H1 (cell line): ENCODE data around the gene WAC. TPM values are rescaled to one million over a fixed set of nuclear protein-coding genes. Genes with fewer than 3 reads are reported as not detected.

Experiments
- CTCF ChIA-PET: fragments of 300-600 bp; sonication (Branson Sonifier 250); formaldehyde crosslinking; loops from one replicate; lab custom pipeline; 2021; ENCODE audit not compliant: partially characterized antibody; lab: Charles Lee
- POLR2A ChIA-PET: fragments of 300-600 bp; sonication (Branson Sonifier 250); formaldehyde crosslinking; loops from one replicate; lab custom pipeline; 2021; ENCODE audit warnings: inconsistent platforms; ENCODE audit not compliant: partially characterized antibody; lab: Charles Lee
- DNase-seq, 2 experiments: peaks; one replicate each; pipeline versions ENCODE4 v3.0.0 to v3.0.0-alpha.2; 2010 to 2022; ENCODE audit warnings: low spot score in 2 of 2, low read depth in 1 of 2, mixed read lengths in 1 of 2
- FAIRE-seq: peaks from 2 replicates; lab custom pipeline; 2011; peaks lifted over from hg19 to GRCh38; lab: Jason Lieb, UNC
- H2AFZ ChIP-seq: 2 replicates; pipeline ENCODE4 v1.8.1; 2012; ENCODE audit warnings: low read length, inconsistent platforms
- H2AK5ac ChIP-seq: 2 replicates; pipeline ENCODE4 v1.6.1; 2013; ENCODE audit warnings: low read depth, low read length
- H2BK120ac ChIP-seq: replicated peaks from 2 replicates; pipeline ENCODE3; 2013; ENCODE audit warnings: low read depth, low read length, inconsistent platforms
- H2BK12ac ChIP-seq: 2 replicates; pipeline ENCODE4 v1.6.1; 2013; ENCODE audit warnings: low read depth, low read length
- H2BK15ac ChIP-seq: 2 replicates; pipeline ENCODE4 v1.6.1; 2013; ENCODE audit warnings: low read length
- H2BK20ac ChIP-seq: 2 replicates; pipeline ENCODE4 v1.6.1; 2013; ENCODE audit warnings: low read length
- H2BK5ac ChIP-seq: 2 replicates; pipeline ENCODE4 v1.6.1; 2013; ENCODE audit warnings: low read depth, low read length
- H3K14ac ChIP-seq: 2 replicates; pipeline ENCODE4 v1.6.1; 2013; ENCODE audit warnings: inconsistent platforms; ENCODE audit not compliant: insufficient read length
- H3K18ac ChIP-seq: 2 replicates; pipeline ENCODE4 v1.6.1; 2013; ENCODE audit warnings: low read length; ENCODE audit errors: extremely low read depth
- H3K23ac ChIP-seq: 2 replicates; pipeline ENCODE4 v1.6.1; 2013; ENCODE audit warnings: inconsistent platforms; ENCODE audit not compliant: insufficient read length
- H3K23me2 ChIP-seq: 2 replicates; pipeline ENCODE4 v1.6.1; 2013; ENCODE audit warnings: low read depth, low read length
- H3K27ac ChIP-seq: 2 replicates; pipeline ENCODE4 v1.6.1; 2011; ENCODE audit warnings: low read depth, low read length, inconsistent platforms
- H3K27me3 ChIP-seq, 4 experiments: replicated peaks in 1 of 4; 1 replicate in 1 of 4; 2 replicates in 3 of 4; pipeline versions ENCODE4 v1.6.1 to v1.8.1; 2011 to 2013; ENCODE audit warnings: low read length in 3 of 4, mild to moderate bottlenecking in 3 of 4, inconsistent platforms in 2 of 4, mixed read lengths in 2 of 4, moderate library complexity in 1 of 4; ENCODE audit not compliant: control insufficient read depth in 3 of 4, insufficient read depth in 3 of 4; ENCODE audit errors: extremely low read depth in 1 of 4
- H3K36me3 ChIP-seq, 4 experiments: 2 replicates each; pipeline versions ENCODE4 v1.6.1 to v1.8.1; 2011 to 2013; ENCODE audit warnings: mild to moderate bottlenecking in 4 of 4, low read length in 3 of 4, moderate library complexity in 2 of 4, control low read depth in 1 of 4, inconsistent platforms in 1 of 4; ENCODE audit not compliant: insufficient read depth in 4 of 4, control insufficient read depth in 2 of 4
- H3K4ac ChIP-seq: replicated peaks from 2 replicates; pipeline ENCODE3; 2013; ENCODE audit warnings: low read length, low read depth, mixed read lengths, inconsistent platforms; ENCODE audit not compliant: insufficient read length
- H3K4me1 ChIP-seq, 4 experiments: replicated peaks in 1 of 4; 1 replicate in 1 of 4; 2 replicates in 3 of 4; pipeline versions ENCODE4 v1.6.1 to v1.8.1; 2011 to 2013; ENCODE audit warnings: low read length in 3 of 4, inconsistent platforms in 2 of 4, mixed read lengths in 1 of 4; ENCODE audit not compliant: insufficient read depth in 4 of 4, control insufficient read depth in 3 of 4
- H3K4me2 ChIP-seq, 2 experiments: 2 replicates each; pipeline versions ENCODE4 v1.6.1 to v1.8.1; 2011 to 2013; ENCODE audit warnings: low read depth in 2 of 2, low read length in 2 of 2, control low read depth in 1 of 2, inconsistent platforms in 1 of 2, mild to moderate bottlenecking in 1 of 2; ENCODE audit not compliant: insufficient read depth in 1 of 2
- H3K4me3 ChIP-seq, 4 experiments: fragments of 200-600, 300-600 bp in 1 of 4; sonication (generic), shearing (Covaris generic), sonication (Bioruptor Twin) in 1 of 4; 2 replicates each; pipeline versions ENCODE4 v1.5.1 to v1.8.1; 2011 to 2016; ENCODE audit warnings: low read length in 4 of 4, low read depth in 3 of 4, control low read depth in 2 of 4, inconsistent platforms in 2 of 4, mild to moderate bottlenecking in 2 of 4, mixed read lengths in 1 of 4, moderate library complexity in 1 of 4; ENCODE audit not compliant: insufficient read depth in 2 of 4; ENCODE audit errors: extremely low read depth in 1 of 4
- H3K56ac ChIP-seq: replicated peaks from 2 replicates; pipeline ENCODE3; 2013; ENCODE audit warnings: low read depth, mild to moderate bottlenecking, mixed read lengths, low read length, inconsistent platforms; ENCODE audit not compliant: insufficient read length
- H3K79me1 ChIP-seq: 2 replicates; pipeline ENCODE4 v1.6.1; 2013; ENCODE audit warnings: low read depth, low read length, control low read depth
- H3K79me2 ChIP-seq, 2 experiments: 2 replicates each; pipeline versions ENCODE4 v1.6.1 to v1.8.1; 2012 to 2013; ENCODE audit warnings: low read length in 2 of 2, mild to moderate bottlenecking in 2 of 2, inconsistent platforms in 1 of 2; ENCODE audit not compliant: insufficient read depth in 2 of 2, control insufficient read depth in 1 of 2
- H3K9ac ChIP-seq, 4 experiments: replicated peaks in 1 of 4; 1 replicate in 1 of 4; 2 replicates in 3 of 4; pipeline versions ENCODE4 v1.6.1 to v1.8.1; 2011 to 2013; ENCODE audit warnings: low read depth in 3 of 4, low read length in 3 of 4, control low read depth in 2 of 4, mild to moderate bottlenecking in 2 of 4, moderate library complexity in 2 of 4, inconsistent platforms in 1 of 4; ENCODE audit errors: extremely low read depth in 1 of 4
- H3K9me3 ChIP-seq, 2 experiments: 2 replicates each; pipeline versions ENCODE4 v1.6.1 to v1.8.1; 2012 to 2013; ENCODE audit warnings: mild to moderate bottlenecking in 2 of 2, moderate library complexity in 2 of 2, control low read depth in 1 of 2, inconsistent platforms in 1 of 2, low read depth in 1 of 2, low read length in 1 of 2, mixed read lengths in 1 of 2; ENCODE audit not compliant: insufficient read depth in 2 of 2
- H4K20me1 ChIP-seq, 2 experiments: replicated peaks in 1 of 2; 2 replicates each; pipeline versions ENCODE3 to v1.8.1; 2011 to 2013; ENCODE audit warnings: inconsistent platforms in 2 of 2, low read length in 2 of 2, mild to moderate bottlenecking in 1 of 2; ENCODE audit not compliant: insufficient read depth in 2 of 2, control insufficient read depth in 1 of 2
- H4K5ac ChIP-seq: 2 replicates; pipeline ENCODE4 v1.6.1; 2013; ENCODE audit warnings: low read length, low read depth, mixed read lengths, inconsistent platforms; ENCODE audit not compliant: insufficient read length
- H4K8ac ChIP-seq: 2 replicates; pipeline ENCODE4 v1.8.0; 2013; ENCODE audit warnings: mild to moderate bottlenecking, moderate library complexity, low read length, inconsistent platforms; ENCODE audit not compliant: insufficient read depth; ENCODE audit errors: extremely low read depth
- H4K91ac ChIP-seq: replicated peaks from 2 replicates; pipeline ENCODE3; 2013; ENCODE audit warnings: low read length, mixed read lengths, inconsistent platforms; ENCODE audit not compliant: insufficient read length
- BRCA1 ChIP-seq: IDR thresholded peaks from 2 replicates; pipeline ENCODE4 v1.6.1; 2012; ENCODE audit warnings: low read depth, low read length, improper control_type of control experiment
- CBX5 ChIP-seq: fragments of 300-800, 300-1000 bp; sonication (generic); IDR thresholded peaks from 2 replicates; pipeline ENCODE4 v1.7.1; 2016; ENCODE audit warnings: antibody characterized with exemption, low read length, low read depth
- EP300 ChIP-seq, 2 experiments: IDR thresholded peaks; 1 replicate in 1 of 2; 2 replicates in 1 of 2; pipeline ENCODE4 v1.6.1; 2011 to 2012; ENCODE audit warnings: low read depth in 2 of 2, low read length in 2 of 2, mild to moderate bottlenecking in 2 of 2, borderline replicate concordance in 1 of 2, inconsistent platforms in 1 of 2, moderate library complexity in 1 of 2
- MAFK ChIP-seq: IDR thresholded peaks from 2 replicates; pipeline ENCODE4 v1.6.1; 2012; ENCODE audit warnings: low read depth, mild to moderate bottlenecking, improper control_type of control experiment, low read length
- RAD21 ChIP-seq, 2 experiments: IDR thresholded peaks in 1 of 2; conservative IDR thresholded peaks in 1 of 2; 2 replicates each; pipeline ENCODE4 v1.6.1; 2011; ENCODE audit warnings: low read depth in 2 of 2, low read length in 2 of 2, improper control_type of control experiment in 1 of 2, inconsistent platforms in 1 of 2, mild to moderate bottlenecking in 1 of 2, moderate library complexity in 1 of 2
- SP2 ChIP-seq: IDR thresholded peaks from 2 replicates; pipeline ENCODE4 v1.6.1; 2012; ENCODE audit warnings: mild to moderate bottlenecking, low read length, inconsistent platforms
- TAF7 ChIP-seq: optimal IDR thresholded peaks from 2 replicates; pipeline ENCODE3; 2011; ENCODE audit warnings: low read depth, mild to moderate bottlenecking, inconsistent platforms, low read length, moderate library complexity, borderline replicate concordance
- TCF12 ChIP-seq: IDR thresholded peaks from 2 replicates; pipeline ENCODE4 v1.6.1; 2011; ENCODE audit warnings: low read depth, mild to moderate bottlenecking, low read length
- WGBS, 2 experiments: shearing (Covaris generic) in 1 of 2; methylation state at CpG; one replicate each; pipeline versions ENCODE4 v1.1.6 to v1.1.7; 2013 to 2015; ENCODE audit warnings: low lambda C conversion rate in 2 of 2, mixed read lengths in 2 of 2, inconsistent platforms in 1 of 2, low coverage in 1 of 2, missing lambda C conversion rate in 1 of 2; ENCODE audit not compliant: insufficient replicate concordance in 2 of 2, insufficient coverage in 1 of 2, insufficient read length in 1 of 2; ENCODE audit errors: extremely low coverage in 1 of 2, missing lambda C conversion rate in 1 of 2; 5-methylcytosine and 5-hydroxymethylcytosine counted together
- polyA plus RNA-seq, 7 experiments: library from polyadenylated mRNA; depleted of rRNA in 3 of 7; stranded (reverse) in 5 of 7; unstranded in 2 of 7; fragments of >200 nt in 5 of 7; fragments of 200-250 nt in 2 of 7; gene quantifications; 1 replicate in 5 of 7; 2 replicates in 1 of 7; 4 replicates in 1 of 7; pipeline versions ENCODE4 v1.2.1 to v1.2.3, GENCODE V29; 2011 to 2013; ENCODE audit warnings: missing spikeins in 2 of 7, mixed read lengths in 2 of 7
- total RNA-seq: library from RNA; stranded (reverse); fragmentation: NEBNext Ultra II Directional; extraction: Animal tissue kit (Norgen Biotek cat#: 25700); gene quantifications from 2 replicates; pipeline ENCODE4 v1.2.1, GENCODE V29; 2021
- TF ChIP-seq, protein P1 (sequence below): IDR thresholded peaks from 2 replicates; pipeline ENCODE4 v1.6.1; 2012; ENCODE audit warnings: inconsistent platforms
- TF ChIP-seq, protein P2 (sequence below): IDR thresholded peaks from 2 replicates; pipeline ENCODE4 v1.6.1; 2011; ENCODE audit warnings: low read length, improper control_type of control experiment

The WAC gene
- total and polyA plus RNA-seq, 2 of the 8 experiments (the other 6 are each of a cell fraction or from before 2014, with no cell fraction given) = 72.9 to 128 TPM

DNA sequence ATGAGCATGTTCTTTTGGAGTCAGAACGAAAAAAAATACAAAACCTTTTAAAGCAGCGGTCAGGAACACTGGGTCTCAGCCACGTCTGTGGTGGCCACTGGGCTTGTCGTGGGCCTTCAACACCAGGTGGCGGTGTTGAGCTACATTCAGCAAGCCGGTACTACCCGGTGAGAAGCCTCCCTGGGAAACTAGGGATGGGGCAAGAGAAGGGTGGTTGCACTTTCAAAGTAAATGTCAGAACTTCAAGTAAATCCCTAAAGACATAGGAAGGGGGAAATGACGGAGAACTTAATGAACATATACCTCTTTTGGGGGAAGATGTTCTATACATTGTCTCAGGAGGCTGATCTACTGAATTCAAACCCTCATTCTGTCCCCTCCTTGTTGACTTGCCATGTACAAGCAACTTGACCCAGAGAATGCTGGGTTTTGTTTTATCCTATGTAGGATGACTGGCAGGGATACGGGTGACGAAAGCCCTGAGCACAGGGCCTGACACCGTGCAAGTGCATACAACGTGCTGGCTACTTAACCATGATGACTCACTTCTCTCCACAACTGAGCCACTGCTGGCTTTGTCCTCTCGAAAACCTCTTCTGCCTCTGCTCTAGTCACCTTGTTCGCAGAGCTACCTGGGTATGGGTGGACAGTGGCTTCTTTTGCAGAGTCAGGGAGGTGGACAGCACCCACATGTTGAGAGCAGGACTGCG is 95.4 kb downstream of the WAC start:
- DNase-seq (peak; percentile 46 to 87), FAIRE-seq (peak; percentile 45)
- Histone ChIP-seq H2BK15ac (no peak overlapping the region), H3K4me3 (no peak overlapping the region), H3K27ac (no peak overlapping the region), H3K23me2 (no peaks in the 10 kb centered on the region), H3K27me3 (no peaks in the 10 kb centered on the region), H3K9ac (0 out of 7 replicates have a peak overlapping the region, but pooled peaks of 1 of the 4 experiments have one; percentile 5), H2BK20ac (no peak overlapping the region), H3K9me3 (no peaks in the 10 kb centered on the region), H3K14ac (no peak overlapping the region), H3K23ac (no peak overlapping the region), H3K4ac (no peak overlapping the region), H3K4me1 (peaks cover 0 to 3% (median under 1%) of the 10 kb centered on the region in 4 experiments; a peak in 2 of 7 replicates), H4K20me1 (no peaks in the 10 kb centered on the region), H4K5ac (no peak overlapping the region), H4K91ac (no peak overlapping the region), H3K56ac (no peak overlapping the region), H2AK5ac (no peak overlapping the region), H2AFZ (peak overlapping the region; percentile 11; the same call in 1 of the 2 replicates), H3K4me2 (no peak overlapping the region), H3K36me3 (no peaks in the 10 kb centered on the region), H2BK5ac (no peak overlapping the region), H4K8ac (no peak overlapping the region), H3K79me1 (no peaks in the 10 kb centered on the region), H2BK120ac (no peak overlapping the region), H2BK12ac (0 out of 2 replicates have a peak overlapping the region, but pooled peaks have one; percentile 3), H3K79me2 (no peaks in the 10 kb centered on the region), H3K18ac (no peak overlapping the region)
- POLR2A ChIA-PET = interaction anchor here (0.6 kb wide), 1 partner anchor 49 kb away, joined by 3 read pairs; the partner anchor contains the start of gene BAMBI
- 51% methylated on average over 15 of the region's 15 CpGs; no CpG with 5 or more reads in 1 of the 2 experiments for WGBS, 2 experiments
- CTCF ChIA-PET = interaction anchor here (0.6 to 3.3 kb wide), 21 partner anchors 9 to 677 kb away, joined by 3 to 25 read pairs (median 4); no protein-coding TSS in a partner anchor
- no peak for TF ChIP-seq TAF7
- no peak for TF ChIP-seq MAFK
- TF ChIP-seq CBX5 = no peak
- TF ChIP-seq EP300 (IDR thresholded peaks at IDR 0.05; ENCODE audit: borderline replicate concordance in 1 of 2, low read depth in 2 of 2, low read length in 2 of 2) = no peak
- TF ChIP-seq, protein P1, sequence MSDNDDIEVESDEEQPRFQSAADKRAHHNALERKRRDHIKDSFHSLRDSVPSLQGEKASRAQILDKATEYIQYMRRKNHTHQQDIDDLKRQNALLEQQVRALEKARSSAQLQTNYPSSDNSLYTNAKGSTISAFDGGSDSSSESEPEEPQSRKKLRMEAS = no peak
- TF ChIP-seq SP2 = no peak
- TF ChIP-seq, protein P2, sequence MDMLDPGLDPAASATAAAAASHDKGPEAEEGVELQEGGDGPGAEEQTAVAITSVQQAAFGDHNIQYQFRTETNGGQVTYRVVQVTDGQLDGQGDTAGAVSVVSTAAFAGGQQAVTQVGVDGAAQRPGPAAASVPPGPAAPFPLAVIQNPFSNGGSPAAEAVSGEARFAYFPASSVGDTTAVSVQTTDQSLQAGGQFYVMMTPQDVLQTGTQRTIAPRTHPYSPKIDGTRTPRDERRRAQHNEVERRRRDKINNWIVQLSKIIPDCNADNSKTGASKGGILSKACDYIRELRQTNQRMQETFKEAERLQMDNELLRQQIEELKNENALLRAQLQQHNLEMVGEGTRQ = no peak
- TF ChIP-seq TCF12 = no peak
- no peak for TF ChIP-seq BRCA1
- TF ChIP-seq RAD21 (IDR thresholded peaks at IDR 0.05 in 1 of 2, conservative IDR thresholded peaks at IDR 0.05 in 1 of 2; ENCODE audit: low read depth in 2 of 2, low read length in 2 of 2) = peak; percentile 95 to 97
